HepG2 (cell line): Measurements from ENCODE around the gene FAM174C. TPM values are rescaled to one million over a fixed set of nuclear protein-coding genes. Genes with fewer than 3 reads are reported as not detected.
A peak's percentile ranks its signal among the peaks of the same experiment; 100 is the strongest.

Experiments used
- DDIT3 ChIP-seq: sonication (generic); formaldehyde crosslinking; IDR thresholded peaks from 2 replicates; pipeline ENCODE4 v1.4.0; 2020; ENCODE audit warnings: mild to moderate bottlenecking, missing genetic modification reagents
- GATAD1 ChIP-seq: IDR thresholded peaks from 2 replicates; pipeline ENCODE4 v1.6.1; 2016; ENCODE audit warnings: missing genetic modification reagents, missing compliant biosample characterization
- KDM1A ChIP-seq: IDR thresholded peaks from 2 replicates; pipeline ENCODE4 v1.6.1; 2016; ENCODE audit warnings: missing compliant biosample characterization
- MLLT10 ChIP-seq: sonication (generic); formaldehyde crosslinking; IDR thresholded peaks from 2 replicates; pipeline ENCODE4 v1.4.0; 2020; ENCODE audit warnings: missing genetic modification reagents
- MTA1 ChIP-seq: sonication (generic); formaldehyde crosslinking; IDR thresholded peaks from 2 replicates; pipeline ENCODE4 v1.4.0; 2020; ENCODE audit warnings: missing genetic modification reagents, mild to moderate bottlenecking, borderline replicate concordance
- NR3C1 ChIP-seq: sonication (generic); formaldehyde crosslinking; IDR thresholded peaks from 2 replicates; pipeline ENCODE4 v1.4.0; 2020; ENCODE audit warnings: missing genetic modification reagents
- PAX8 ChIP-seq: sonication (generic); formaldehyde crosslinking; IDR thresholded peaks from 2 replicates; pipeline ENCODE4 v1.8.0; 2022; ENCODE audit warnings: mild to moderate bottlenecking, missing genetic modification reagents, borderline replicate concordance
- POGZ ChIP-seq: sonication (generic); formaldehyde crosslinking; IDR thresholded peaks from 2 replicates; pipeline ENCODE4 v1.4.0; 2020; ENCODE audit warnings: mild to moderate bottlenecking, missing genetic modification reagents
- ZBTB33 ChIP-seq: sonication (generic); formaldehyde crosslinking; IDR thresholded peaks from 2 replicates; pipeline ENCODE4 v1.4.0; 2020; ENCODE audit warnings: missing genetic modification reagents
- ZBTB44 ChIP-seq: sonication (generic); formaldehyde crosslinking; IDR thresholded peaks from 2 replicates; pipeline ENCODE4 v1.4.0; 2020; ENCODE audit warnings: missing genetic modification reagents
- ZFP62 ChIP-seq: sonication (generic); formaldehyde crosslinking; IDR thresholded peaks from 2 replicates; pipeline ENCODE4 v1.4.0; 2020; ENCODE audit warnings: missing genetic modification reagents
- ZNF207 ChIP-seq: fragments of 450-650 bp; IDR thresholded peaks from 2 replicates; pipeline ENCODE4 v1.6.1; 2016; ENCODE audit warnings: antibody characterized with exemption, borderline replicate concordance
- ZNF251 ChIP-seq: sonication (generic); formaldehyde crosslinking; IDR thresholded peaks from 2 replicates; pipeline ENCODE4 v1.9.0; 2021; ENCODE audit warnings: mild to moderate bottlenecking, missing genetic modification reagents
- ZNF3 ChIP-seq: IDR thresholded peaks from 2 replicates; pipeline ENCODE4 v1.7.0; 2017; ENCODE audit warnings: inconsistent platforms
- ZNF318 ChIP-seq: sonication (generic); formaldehyde crosslinking; IDR thresholded peaks from 2 replicates; pipeline ENCODE4 v1.4.0; 2020; ENCODE audit warnings: mild to moderate bottlenecking, missing genetic modification reagents
- ZNF766 ChIP-seq: sonication (generic); formaldehyde crosslinking; IDR thresholded peaks from 2 replicates; pipeline ENCODE4 v1.5.0; 2020; ENCODE audit warnings: missing genetic modification reagents, borderline replicate concordance
- polyA plus RNA-seq, 8 experiments: library from polyadenylated mRNA; depleted of rRNA in 3 of 8; stranded (reverse) in 7 of 8; unstranded in 1 of 8; fragments of >200 nt; fragmentation: Illumina TruSeq in 4 of 8; extraction: Trizol in 4 of 8; gene quantifications; 2 replicates each; pipeline versions ENCODE4 v1.2.1 to v1.2.3, GENCODE V29; 2011 to 2016; ENCODE audit warnings: low read depth in 4 of 8, missing spikeins in 1 of 8, mixed read lengths in 1 of 8; ENCODE audit not compliant: insufficient read depth in 1 of 8
- total RNA-seq, 5 experiments: library from RNA; depleted of rRNA; stranded (reverse); fragments of >200 nt; fragmentation: Illumina TruSeq; extraction: Trizol; gene quantifications; 2 replicates each; pipeline ENCODE4 v1.2.3, GENCODE V29; 2016; ENCODE audit warnings: low read depth in 1 of 5

Gene FAM174C
- total and polyA plus RNA-seq, 2 of the 13 experiments (the other 11 are each of a cell fraction or from before 2014, with no cell fraction given) = 19.5 to 31.3 TPM

- no peak for TF ChIP-seq ZNF318
- TF ChIP-seq ZFP62 (CRISPR knock-in tag) = no peak
- TF ChIP-seq NR3C1 (CRISPR knock-in tag) = no peak
- TF ChIP-seq DDIT3 (CRISPR knock-in tag) = no peak
- 0 out of 2 replicates have a peak, but pooled peaks have one; percentile 38 for TF ChIP-seq MTA1 (CRISPR knock-in tag)
- TF ChIP-seq KDM1A (CRISPR knock-in tag) = no peak
- no peak for TF ChIP-seq ZNF207
- no peak for TF ChIP-seq MLLT10 (CRISPR knock-in tag)
- no peak for TF ChIP-seq ZBTB33 (CRISPR knock-in tag)
- 0 out of 2 replicates have a peak, but pooled peaks have one; percentile 41 for TF ChIP-seq PAX8
- TF ChIP-seq ZNF766 (CRISPR knock-in tag) = no peak
- no peak for TF ChIP-seq ZNF3 (CRISPR knock-in tag)
- no peak; the same call in 1 of the 2 replicates for TF ChIP-seq GATAD1 (CRISPR knock-in tag)
- no peak for TF ChIP-seq POGZ (CRISPR knock-in tag)
- TF ChIP-seq ZNF251 (CRISPR knock-in tag) = no peak
- TF ChIP-seq ZBTB44 (CRISPR knock-in tag) = no peak
Observed at GRCh38 chr19:1269478-1270212, 5.7 kb upstream of the FAM174C start (continued).
